ENCODE data around the gene EHMT1. TPM values are rescaled to one million over a fixed set of nuclear protein-coding genes. Genes with fewer than 3 reads are reported as not detected.
"Not testable (repeated sequence)": the region's sequence is repeated elsewhere in the genome, so short reads cannot be mapped to it uniquely, and the experiment has no call there.

EHMT1 gene
- total RNA-seq, 2 experiments from 2014 or later, result 112 to 115 TPM

DNA sequence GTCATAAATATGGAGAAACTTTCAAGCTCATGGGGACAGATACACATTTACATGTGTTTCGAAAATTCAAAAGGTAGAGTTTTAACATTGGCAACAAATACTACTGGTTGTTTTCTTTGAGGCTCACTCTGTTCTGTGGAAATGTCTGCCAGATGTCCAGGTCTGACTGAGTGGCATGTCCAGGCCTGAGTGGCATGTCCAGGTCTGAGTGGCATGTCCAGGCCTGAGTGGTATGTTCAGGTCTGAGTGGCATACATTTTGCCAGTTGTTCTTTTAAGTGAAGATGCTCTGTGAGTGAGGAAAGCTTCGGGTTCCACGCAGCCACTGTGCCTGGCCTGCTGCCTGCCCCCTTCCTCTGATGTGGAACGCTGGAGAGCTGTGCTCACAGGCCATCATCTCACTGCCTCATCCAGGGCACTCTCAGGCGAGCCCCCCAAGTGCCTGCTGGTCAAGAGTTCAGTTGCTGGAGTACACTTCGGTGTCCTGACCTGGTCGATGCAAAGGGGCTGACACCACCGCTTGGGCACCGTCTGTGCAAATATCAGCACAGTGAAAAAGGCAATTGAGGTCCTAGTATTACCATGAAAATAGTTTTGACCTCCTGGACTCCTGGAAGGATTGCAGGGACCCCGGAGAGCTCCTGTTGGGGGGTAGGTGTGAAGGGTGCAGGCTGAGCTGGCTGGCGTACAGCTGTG, 89.9 kb downstream of the EHMT1 start:
- ATAC-seq, result no peak
- H3K27ac Mint-ChIP-seq, result no peak overlapping the region
- H3K36me3 Mint-ChIP-seq (ENCODE audit: low read depth), result peaks cover 43% of the 10 kb centered on the region
- H3K27me3 Mint-ChIP-seq (ENCODE audit: low read depth), result no peaks in the 10 kb centered on the region
- peaks cover 26% of the 10 kb centered on the region for H3K9me3 Mint-ChIP-seq (ENCODE audit: insufficient read depth)
- H3K4me1 Mint-ChIP-seq (ENCODE audit: low read depth), result peaks cover 35% of the 10 kb centered on the region
- H3K4me3 Mint-ChIP-seq, result no peak overlapping the region
- DNase-seq, result no peak
- POLR2A ChIA-PET, result no interaction called here
- CTCF ChIA-PET, result no interaction called here

DNA sequence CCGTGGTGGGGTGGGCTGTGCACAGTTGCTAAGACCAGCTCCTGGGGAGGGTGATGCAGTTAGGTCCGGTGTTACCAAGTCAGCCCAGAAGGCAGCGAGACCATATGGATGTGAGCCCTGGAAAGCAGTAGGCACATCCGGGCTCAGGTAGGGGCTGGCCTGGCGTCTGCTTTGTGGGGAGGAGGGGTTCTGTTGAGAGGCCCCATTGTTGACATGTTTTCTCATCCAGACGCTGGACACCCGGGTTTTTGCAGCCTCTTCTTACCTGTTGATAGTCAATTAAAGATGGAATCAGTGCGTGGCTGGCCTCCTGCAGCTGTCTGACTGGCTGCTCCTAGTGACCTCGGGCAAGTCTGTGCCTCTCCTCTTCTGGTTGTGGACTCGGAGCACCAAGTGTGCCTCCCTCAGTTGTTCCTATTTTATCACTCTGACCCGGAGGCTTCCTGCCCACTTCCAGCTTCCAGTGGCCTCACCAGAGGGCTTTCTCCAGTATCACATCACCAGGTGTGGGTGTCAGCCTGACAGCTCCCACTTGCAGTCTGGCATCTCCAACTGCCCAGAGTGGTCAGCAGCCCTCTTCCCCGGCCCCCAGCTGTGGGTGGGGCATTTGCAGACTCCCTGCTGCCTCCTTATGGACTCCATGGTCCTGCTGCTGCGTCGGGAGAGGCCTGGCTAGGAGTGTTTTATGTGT, 90.8 kb downstream of the EHMT1 start:
- Mint-ChIP-seq H3K27me3 (ENCODE audit: low read depth) (no peaks in the 10 kb centered on the region), H3K36me3 (ENCODE audit: low read depth) (peaks cover 47% of the 10 kb centered on the region), H3K4me3 (no peak overlapping the region), H3K27ac (no peak overlapping the region), H3K4me1 (ENCODE audit: low read depth) (peaks cover 35% of the 10 kb centered on the region), H3K9me3 (ENCODE audit: insufficient read depth) (peaks cover 22% of the 10 kb centered on the region)
- POLR2A ChIA-PET, result interaction anchor here (0.6 kb wide), 1 partner anchor 9 kb away, joined by 3 read pairs; no protein-coding TSS in a partner anchor
- no peak for ATAC-seq
- no peak for DNase-seq
- CTCF ChIA-PET, result no interaction called here

DNA sequence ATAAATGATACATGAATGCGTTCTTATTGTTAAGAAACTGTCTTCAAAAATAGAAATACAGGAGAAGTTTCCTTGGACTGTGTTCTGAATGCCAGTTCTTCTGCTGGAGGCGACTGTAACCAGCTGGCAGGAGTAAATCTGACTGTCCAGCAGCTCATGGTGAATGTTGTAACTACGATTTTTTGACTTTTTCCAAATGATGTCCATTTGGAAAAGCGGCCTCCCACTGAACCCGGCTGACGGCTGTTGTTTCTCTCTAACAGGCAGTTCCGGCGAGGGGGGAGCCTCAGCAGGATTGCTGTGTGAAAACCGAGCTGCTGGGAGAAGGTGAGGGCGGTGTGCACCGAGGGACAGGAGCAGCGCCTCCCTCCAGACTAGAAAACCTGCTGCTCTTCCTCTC, 91.9 kb downstream of the EHMT1 start:
- ChIA-PET POLR2A (no interaction called here), CTCF (no interaction called here)
- no peak for DNase-seq
- Mint-ChIP-seq H3K27ac (no peak overlapping the region), H3K36me3 (ENCODE audit: low read depth) (peaks cover 50% of the 10 kb centered on the region), H3K9me3 (ENCODE audit: insufficient read depth) (peaks cover 29% of the 10 kb centered on the region), H3K4me3 (no peak overlapping the region), H3K27me3 (ENCODE audit: low read depth) (no peaks in the 10 kb centered on the region), H3K4me1 (ENCODE audit: low read depth) (peaks cover 33% of the 10 kb centered on the region)
- no peak for ATAC-seq

DNA sequence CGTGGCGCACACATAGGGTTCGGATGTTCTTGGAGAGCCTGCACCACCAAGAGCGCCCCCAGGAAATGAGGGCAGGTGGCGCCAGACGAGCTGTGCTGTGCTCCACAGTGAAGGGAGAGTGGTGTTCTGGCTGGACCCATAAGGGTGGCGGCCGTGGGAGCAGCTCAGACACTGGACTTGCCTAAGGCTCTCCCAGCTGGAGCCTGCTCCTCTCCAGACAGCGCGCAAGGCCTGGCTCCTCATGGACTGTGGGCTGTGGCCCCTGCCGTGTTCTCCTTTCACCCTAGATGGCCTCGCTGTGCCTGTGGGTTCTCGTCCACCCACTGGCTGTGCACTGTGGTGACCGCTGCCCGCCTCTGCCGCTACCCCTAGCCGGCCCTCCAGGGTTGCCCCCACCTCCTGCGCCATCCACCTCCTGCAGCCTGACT, 92.9 kb downstream of the EHMT1 start:
- CTCF ChIA-PET, result no interaction called here
- H3K27me3 Mint-ChIP-seq (ENCODE audit: low read depth), result no peaks in the 10 kb centered on the region
- H3K36me3 Mint-ChIP-seq (ENCODE audit: low read depth), result peaks cover 52% of the 10 kb centered on the region
- peaks cover 31% of the 10 kb centered on the region for H3K4me1 Mint-ChIP-seq (ENCODE audit: low read depth)
- no peak overlapping the region for H3K4me3 Mint-ChIP-seq
- H3K9me3 Mint-ChIP-seq (ENCODE audit: insufficient read depth), result peaks cover 30% of the 10 kb centered on the region
- DNase-seq (no peak), ATAC-seq (no peak)
- POLR2A ChIA-PET, result no interaction called here
- no peak overlapping the region for H3K27ac Mint-ChIP-seq

DNA sequence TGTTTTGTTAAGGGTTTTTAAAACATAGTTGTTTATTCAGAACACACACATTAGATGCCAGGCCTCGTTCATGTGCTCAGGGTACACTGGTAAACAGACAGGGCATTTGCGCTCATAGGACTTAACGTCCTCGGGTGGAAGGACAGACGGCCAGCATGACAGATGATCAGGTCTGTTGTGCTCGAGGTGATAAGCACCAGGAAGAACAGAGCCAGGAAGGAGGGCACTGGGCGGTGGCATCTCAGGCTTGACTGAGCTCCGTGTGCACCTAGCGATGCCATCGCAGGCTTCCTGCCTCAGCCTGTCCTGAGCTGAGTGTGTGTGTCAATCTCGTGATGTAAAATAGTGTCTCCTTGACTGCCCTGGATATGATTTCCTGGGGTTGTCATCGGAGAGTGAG, 96.5 kb downstream of the EHMT1 start:
- ATAC-seq (no peak), DNase-seq (no peak)
- POLR2A ChIA-PET, result no interaction called here
- CTCF ChIA-PET, result no interaction called here
- Mint-ChIP-seq H3K27ac (peak overlapping the region; percentile 70), H3K36me3 (ENCODE audit: low read depth) (peaks cover 79% of the 10 kb centered on the region), H3K27me3 (ENCODE audit: low read depth) (no peaks in the 10 kb centered on the region), H3K9me3 (ENCODE audit: insufficient read depth) (peaks cover 45% of the 10 kb centered on the region), H3K4me3 (peak overlapping the region; percentile 12), H3K4me1 (ENCODE audit: low read depth) (peaks cover 24% of the 10 kb centered on the region)

GRCh38 chr9:137715866-137716693, 97.3 kb downstream of the EHMT1 start:
- Mint-ChIP-seq H3K4me3 (peak overlapping the region; percentile 31), H3K27ac (peak overlapping the region; percentile 74), H3K9me3 (ENCODE audit: insufficient read depth) (peaks cover 42% of the 10 kb centered on the region), H3K4me1 (ENCODE audit: low read depth) (peaks cover 22% of the 10 kb centered on the region), H3K36me3 (ENCODE audit: low read depth) (peaks cover 80% of the 10 kb centered on the region)
- CTCF ChIA-PET; H3K27me3 Mint-ChIP-seq (ENCODE audit: low read depth); DNase-seq; POLR2A ChIA-PET: not testable (repeated sequence)
- ATAC-seq, result peak; percentile 42

GRCh38 chr9:137716694-137717287, 98.0 kb downstream of the EHMT1 start:
- H3K27ac Mint-ChIP-seq, result peak overlapping the region; percentile 74
- POLR2A ChIA-PET, result no interaction called here
- H3K36me3 Mint-ChIP-seq (ENCODE audit: low read depth), result peaks cover 79% of the 10 kb centered on the region
- ATAC-seq, result no peak
- CTCF ChIA-PET, result no interaction called here
- H3K4me3 Mint-ChIP-seq, result no peak overlapping the region
- peaks cover 22% of the 10 kb centered on the region for H3K4me1 Mint-ChIP-seq (ENCODE audit: low read depth)
- DNase-seq, result no peak
- H3K9me3 Mint-ChIP-seq (ENCODE audit: insufficient read depth), result peaks cover 42% of the 10 kb centered on the region
- no peaks in the 10 kb centered on the region for H3K27me3 Mint-ChIP-seq (ENCODE audit: low read depth)

DNA sequence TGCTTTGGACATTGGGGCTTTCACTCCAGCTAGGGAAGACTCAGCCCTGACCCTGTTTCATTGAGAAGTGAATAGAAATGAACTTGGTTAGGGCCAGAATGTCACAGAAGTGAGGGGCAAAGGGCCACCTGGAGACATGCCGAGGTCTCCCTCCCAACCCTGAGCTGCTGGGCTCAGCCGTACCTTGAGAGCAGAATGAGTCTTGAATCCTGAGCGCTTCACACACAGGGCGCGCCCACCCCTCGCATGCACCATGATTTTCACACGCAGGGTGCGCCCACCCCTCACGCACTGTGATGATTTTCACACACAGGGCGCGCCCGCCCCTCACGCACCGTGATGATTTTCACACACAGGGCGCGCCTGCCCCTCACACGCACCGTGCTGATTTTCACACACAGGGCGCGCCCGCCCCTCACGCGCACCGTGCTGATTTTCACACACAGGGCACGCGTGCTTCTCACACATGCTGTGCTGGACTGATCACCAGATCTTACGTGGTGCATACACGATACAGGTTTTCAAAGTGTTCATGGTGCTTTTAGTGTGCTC, 99.0 kb downstream of the EHMT1 start:
- Mint-ChIP-seq H3K4me3 (no peak overlapping the region), H3K27me3 (ENCODE audit: low read depth) (no peaks in the 10 kb centered on the region), H3K36me3 (ENCODE audit: low read depth) (peaks cover 78% of the 10 kb centered on the region), H3K27ac (peak overlapping the region; percentile 54), H3K4me1 (ENCODE audit: low read depth) (peaks cover 23% of the 10 kb centered on the region), H3K9me3 (ENCODE audit: insufficient read depth) (peaks cover 40% of the 10 kb centered on the region)
- CTCF ChIA-PET, result interaction anchor here (0.6 kb wide), 1 partner anchor 33 kb away, joined by 3 read pairs; no protein-coding TSS in a partner anchor
- POLR2A ChIA-PET, result no interaction called here
- ATAC-seq (no peak), DNase-seq (no peak)

DNA sequence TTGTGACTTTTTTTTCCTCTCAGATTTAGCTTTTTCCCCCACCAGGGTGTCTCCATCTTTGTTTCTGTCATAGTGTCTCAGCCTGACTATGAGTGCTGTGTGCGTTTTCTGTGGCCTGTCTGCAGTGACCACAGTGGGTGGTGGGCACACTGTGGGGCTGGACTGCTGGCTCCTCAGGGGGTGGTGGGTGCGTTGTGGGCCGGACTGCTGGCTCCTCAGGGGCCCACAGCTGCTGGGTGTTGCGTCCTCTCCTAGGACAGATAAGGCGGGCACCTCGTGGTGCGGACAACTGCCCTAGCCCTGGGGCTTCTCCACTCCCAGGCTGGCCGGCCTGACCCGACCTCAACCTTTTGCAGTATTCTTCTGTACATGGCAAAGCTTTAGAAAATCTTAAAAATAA, 100.4 kb downstream of the EHMT1 start:
- Mint-ChIP-seq H3K36me3 (ENCODE audit: low read depth) (peaks cover 80% of the 10 kb centered on the region), H3K27me3 (ENCODE audit: low read depth) (no peaks in the 10 kb centered on the region), H3K4me3 (no peak overlapping the region), H3K4me1 (ENCODE audit: low read depth) (peaks cover 30% of the 10 kb centered on the region), H3K27ac (no peak overlapping the region), H3K9me3 (ENCODE audit: insufficient read depth) (peaks cover 40% of the 10 kb centered on the region)
- no peak for DNase-seq
- POLR2A ChIA-PET, result no interaction called here
- no peak for ATAC-seq
- CTCF ChIA-PET, result interaction anchor here (1.2 kb wide), 1 partner anchor 46 kb away, joined by 3 read pairs; no protein-coding TSS in a partner anchor

DNA sequence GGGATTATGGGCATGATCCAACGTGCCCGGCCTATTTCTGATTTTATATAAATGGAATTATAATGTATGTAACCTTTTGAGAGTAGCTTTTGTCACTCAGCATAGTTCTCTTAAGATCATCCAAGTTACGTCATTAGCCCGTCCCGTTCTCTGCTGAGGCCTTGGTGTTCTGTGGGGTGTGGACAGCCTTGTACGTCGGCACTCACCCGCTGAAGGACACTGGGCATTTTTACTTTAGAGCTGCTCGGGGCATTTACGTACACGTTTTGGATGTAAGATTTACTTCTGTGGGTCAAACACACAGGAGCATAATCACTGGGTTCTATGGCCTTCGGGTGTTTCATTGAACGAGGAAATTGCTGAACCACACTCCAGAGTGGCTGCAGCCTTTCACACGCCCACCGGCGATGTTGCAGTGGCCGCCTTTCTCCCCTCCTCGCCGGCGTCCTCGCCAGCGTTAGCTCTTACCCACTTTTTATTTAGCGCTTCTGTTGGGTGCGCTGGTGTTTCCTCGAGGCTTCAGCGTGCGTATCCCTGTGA, 101.8 kb downstream of the EHMT1 start:
- ChIA-PET POLR2A (no interaction called here), CTCF (no interaction called here)
- no peak overlapping the region for H3K27ac Mint-ChIP-seq
- H3K4me1 Mint-ChIP-seq (ENCODE audit: low read depth), result peaks cover 31% of the 10 kb centered on the region
- DNase-seq (no peak), ATAC-seq (no peak)
- H3K27me3 Mint-ChIP-seq (ENCODE audit: low read depth), result no peaks in the 10 kb centered on the region
- H3K4me3 Mint-ChIP-seq, result no peak overlapping the region
- peaks cover 80% of the 10 kb centered on the region for H3K36me3 Mint-ChIP-seq (ENCODE audit: low read depth)
- peaks cover 42% of the 10 kb centered on the region for H3K9me3 Mint-ChIP-seq (ENCODE audit: insufficient read depth)

DNA sequence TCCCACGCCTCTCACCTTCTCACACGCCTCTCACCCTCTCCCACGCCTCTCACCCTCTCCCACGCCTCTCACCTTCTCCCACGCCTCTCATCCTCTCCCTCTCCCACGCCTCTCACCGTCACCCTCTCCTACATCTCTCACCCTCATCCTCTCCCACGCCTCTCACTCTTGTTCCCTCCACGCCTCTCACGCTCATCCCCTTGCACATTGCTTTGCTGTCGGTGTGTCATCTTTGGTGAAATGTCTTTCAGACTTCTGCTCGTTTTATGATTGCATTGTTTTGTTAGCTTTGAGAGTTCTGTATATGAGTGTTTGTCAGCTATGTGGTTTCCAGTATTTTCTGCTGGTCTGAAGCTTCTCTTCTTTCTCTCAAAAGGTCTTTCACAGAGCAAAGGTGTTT, 102.7 kb downstream of the EHMT1 start:
- no peak overlapping the region for H3K4me3 Mint-ChIP-seq
- peaks cover 41% of the 10 kb centered on the region for H3K9me3 Mint-ChIP-seq (ENCODE audit: insufficient read depth)
- ChIA-PET CTCF (no interaction called here), POLR2A (no interaction called here)
- peaks cover 29% of the 10 kb centered on the region for H3K4me1 Mint-ChIP-seq (ENCODE audit: low read depth)
- peaks cover 85% of the 10 kb centered on the region for H3K36me3 Mint-ChIP-seq (ENCODE audit: low read depth)
- H3K27me3 Mint-ChIP-seq (ENCODE audit: low read depth), result no peaks in the 10 kb centered on the region
- DNase-seq (no peak), ATAC-seq (no peak)
- H3K27ac Mint-ChIP-seq, result peak overlapping the region; percentile 59
